ENCODE data around the gene CLTA. TPM values are rescaled to one million over a fixed set of nuclear protein-coding genes. Genes with fewer than 3 reads are reported as not detected.
A peak's percentile ranks its signal among the peaks of the same experiment; 100 is the strongest.

CLTA gene
- total RNA-seq, 1 donor from 2014 or later, result 169 TPM

DNA sequence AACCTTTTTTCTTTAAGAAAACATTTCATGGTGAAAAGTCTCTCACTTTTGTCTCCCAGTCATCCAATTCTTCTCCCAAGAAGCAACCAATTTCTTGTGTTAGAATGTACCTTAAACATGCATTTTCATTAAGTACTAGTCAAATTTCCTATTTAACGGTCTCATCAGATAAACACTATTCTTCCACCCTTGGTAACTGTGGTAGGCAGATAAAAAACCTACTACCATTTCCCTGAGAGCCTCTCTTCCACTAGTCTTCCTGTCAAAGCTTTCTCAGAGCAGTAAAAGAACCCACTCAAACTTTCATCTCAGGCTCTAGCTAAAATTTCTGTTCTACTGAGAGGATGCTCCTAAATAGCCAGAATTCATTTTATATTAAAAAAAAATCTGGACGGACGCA lies 56.6 kb downstream of the CLTA start:
- ATAC-seq, result no peak

- ATAC-seq, result peak; percentile 80
These were observed 57.3 kb downstream of the CLTA start for GRCh38 chr9:36248061-36248460.

- no peak for ATAC-seq
These were observed 58.5 kb downstream of the CLTA start for GRCh38 chr9:36249189-36249588.

GRCh38 chr9:36250079-36250478 lies 59.4 kb downstream of the CLTA start:
- peak; percentile 91 for ATAC-seq

GRCh38 chr9:36251428-36251827 lies 60.7 kb downstream of the CLTA start:
- no peak for ATAC-seq

GRCh38 chr9:36258208-36258995 lies 67.7 kb downstream of the CLTA start, which contains the start of gene GNE:
GNE (minus strand) TSS chr9:36258448; CDS start chr9:36249355, 9,093 bp downstream.
- ATAC-seq, result peak; percentile 98

DNA sequence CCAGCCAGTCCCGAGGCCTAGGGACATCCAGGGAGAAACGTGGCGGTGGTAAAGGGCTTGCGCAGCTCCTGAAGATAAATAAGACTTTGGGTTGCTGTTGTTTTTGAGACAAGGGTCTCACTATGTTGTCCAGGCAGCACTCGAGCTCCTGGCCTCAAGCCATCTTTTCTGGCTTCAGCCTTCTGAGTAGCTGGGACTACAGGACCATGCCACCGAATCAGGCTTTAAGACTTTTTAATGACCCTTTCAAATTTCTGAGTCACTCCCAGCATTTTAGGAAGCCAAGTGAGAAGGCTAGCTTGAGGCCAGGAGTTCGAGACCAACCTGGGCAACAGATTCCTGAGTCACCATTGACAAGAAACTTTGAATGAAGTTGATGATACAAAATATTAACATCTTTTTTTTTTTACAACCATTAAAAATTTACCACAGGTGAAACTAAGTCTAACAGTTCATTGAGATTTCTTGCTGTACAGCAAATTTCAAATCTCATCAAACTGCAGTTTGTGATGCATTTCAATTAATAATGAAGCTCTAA lies 68.3 kb downstream of the CLTA start:
- ATAC-seq, result no peak

Other genes starting within 250 kb of the CLTA start
- not detected for gene OR2S2, start 232.8 kb upstream of the CLTA start, total RNA-seq
- gene RECK, start 154.0 kb upstream of the CLTA start, total RNA-seq, result 1.2 TPM
- gene GLIPR2, start 54.2 kb upstream of the CLTA start, total RNA-seq, result 8.8 TPM
- gene CCIN, start 21.5 kb upstream of the CLTA start, total RNA-seq, result not detected
- 7.4 TPM for gene GNE, start 67.5 kb downstream of the CLTA start, total RNA-seq
- gene RNF38, start 209.3 kb downstream of the CLTA start, total RNA-seq, result 15.5 TPM